Measurements from ENCODE around the gene PELO. TPM values are rescaled to one million over a fixed set of nuclear protein-coding genes. Genes with fewer than 3 reads are reported as not detected.

Gene PELO
- total and polyA plus RNA-seq, 2 donors (not counting 3 experiments of a cell fraction or from before 2014, with no cell fraction given): 8.6 to 13.2 TPM

DNA sequence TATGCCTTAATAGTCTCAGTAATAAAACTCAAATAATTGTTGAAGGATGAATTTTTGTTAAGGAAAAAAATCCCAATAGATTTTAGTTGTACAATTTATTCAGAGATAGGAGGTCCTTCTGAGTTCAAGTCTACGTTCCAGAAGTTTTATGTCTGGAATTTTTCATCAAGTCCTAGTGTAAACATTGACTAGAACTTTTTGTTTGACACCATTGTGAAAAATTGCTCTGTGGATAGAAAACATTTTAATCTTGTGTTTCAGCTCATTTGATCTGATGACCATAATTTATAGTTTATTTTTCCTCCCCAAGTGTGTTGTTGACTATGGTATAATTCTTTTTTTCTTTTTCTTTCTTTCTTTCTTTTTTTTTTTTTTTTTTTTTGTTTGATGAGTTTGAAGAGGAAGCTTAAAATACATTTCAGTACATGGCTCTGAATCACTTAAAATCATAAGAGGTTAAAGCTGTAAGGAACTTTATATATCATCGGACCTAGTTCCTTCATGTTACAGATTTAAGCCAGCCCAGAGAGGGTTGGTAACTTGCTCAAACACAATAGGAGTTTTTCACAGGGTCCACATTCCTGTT is 20.7 kb downstream of the PELO start:
- Histone ChIP-seq H3K9me1 (replicated peaks; ENCODE audit: control insufficient read depth, extremely low read depth, insufficient read depth, low read length) (no peaks in the 10 kb centered on the region), H3K9me3 (replicated peaks; ENCODE audit: control insufficient read depth, insufficient read depth, low read length) (no peaks in the 10 kb centered on the region), H3K27me3 (ENCODE audit: control insufficient read depth in 2 of 2, insufficient read depth in 2 of 2, low read length in 2 of 2) (no peaks in the 10 kb centered on the region), H3K4me3 (replicated peaks in 1 of 3; ENCODE audit: insufficient read depth in 1 of 3, low read depth in 1 of 3, low read length in 3 of 3) (no peak overlapping the region), H3K4me1 (ENCODE audit: control insufficient read depth, extremely low read depth, insufficient read depth, low read length) (no peaks in the 10 kb centered on the region), H4K20me1 (replicated peaks; ENCODE audit: control insufficient read depth, extremely low read depth, insufficient read depth, low read length) (no peaks in the 10 kb centered on the region), H2AFZ (ENCODE audit: low read depth, low read length) (no peak overlapping the region), H3K4me2 (ENCODE audit: insufficient read depth, low read length) (no peak overlapping the region), H3K36me3 (ENCODE audit: control insufficient read depth in 2 of 2, extremely low read depth in 1 of 2, insufficient read depth in 2 of 2, low read length in 2 of 2) (no peaks in the 10 kb centered on the region), H3K27ac (ENCODE audit: insufficient read depth, low read depth, low read length) (no peak overlapping the region), H3K79me2 (ENCODE audit: control insufficient read depth, insufficient read depth, low read length) (peaks cover 11% of the 10 kb centered on the region), H3K9ac (replicated peaks; ENCODE audit: extremely low read depth, insufficient read depth, low read length) (no peak overlapping the region)
- dilution Hi-C loops (cut with MboI; ENCODE audit: extremely low pct_ligation_motif_present, low sequenced_read_pairs) (no loop called here), intact Hi-C loops (cut with micrococcal nuclease) (no loop called here)
- TF ChIP-seq JUN (IDR thresholded peaks at IDR 0.05; ENCODE audit: borderline replicate concordance, insufficient read depth, insufficient read length, low read depth): no peak
- no peak for TF ChIP-seq POLR2AphosphoS5 (IDR thresholded peaks at IDR 0.05; ENCODE audit: insufficient read depth, low read depth, low read length)
- no peak for TF ChIP-seq POLR2A (IDR thresholded peaks at IDR 0.05; ENCODE audit: low read depth, low read length)
- no peak for TF ChIP-seq FOS (IDR thresholded peaks at IDR 0.05; ENCODE audit: borderline replicate concordance, insufficient read depth, low read length)
- TF ChIP-seq MYC (IDR thresholded peaks at IDR 0.05; ENCODE audit: low read depth, low read length): no peak
- no peak for TF ChIP-seq GATA2 (IDR thresholded peaks at IDR 0.05; ENCODE audit: insufficient read depth, insufficient read length, low read depth, low read length)
- TF ChIP-seq EZH2 (IDR thresholded peaks at IDR 0.05; ENCODE audit: borderline replicate concordance, low read depth, low read length, severe bottlenecking): no peak
- TF ChIP-seq, protein P1, sequence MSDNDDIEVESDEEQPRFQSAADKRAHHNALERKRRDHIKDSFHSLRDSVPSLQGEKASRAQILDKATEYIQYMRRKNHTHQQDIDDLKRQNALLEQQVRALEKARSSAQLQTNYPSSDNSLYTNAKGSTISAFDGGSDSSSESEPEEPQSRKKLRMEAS (IDR thresholded peaks at IDR 0.05; ENCODE audit: insufficient read depth, insufficient read length): no peak
- TF ChIP-seq, protein P2, sequence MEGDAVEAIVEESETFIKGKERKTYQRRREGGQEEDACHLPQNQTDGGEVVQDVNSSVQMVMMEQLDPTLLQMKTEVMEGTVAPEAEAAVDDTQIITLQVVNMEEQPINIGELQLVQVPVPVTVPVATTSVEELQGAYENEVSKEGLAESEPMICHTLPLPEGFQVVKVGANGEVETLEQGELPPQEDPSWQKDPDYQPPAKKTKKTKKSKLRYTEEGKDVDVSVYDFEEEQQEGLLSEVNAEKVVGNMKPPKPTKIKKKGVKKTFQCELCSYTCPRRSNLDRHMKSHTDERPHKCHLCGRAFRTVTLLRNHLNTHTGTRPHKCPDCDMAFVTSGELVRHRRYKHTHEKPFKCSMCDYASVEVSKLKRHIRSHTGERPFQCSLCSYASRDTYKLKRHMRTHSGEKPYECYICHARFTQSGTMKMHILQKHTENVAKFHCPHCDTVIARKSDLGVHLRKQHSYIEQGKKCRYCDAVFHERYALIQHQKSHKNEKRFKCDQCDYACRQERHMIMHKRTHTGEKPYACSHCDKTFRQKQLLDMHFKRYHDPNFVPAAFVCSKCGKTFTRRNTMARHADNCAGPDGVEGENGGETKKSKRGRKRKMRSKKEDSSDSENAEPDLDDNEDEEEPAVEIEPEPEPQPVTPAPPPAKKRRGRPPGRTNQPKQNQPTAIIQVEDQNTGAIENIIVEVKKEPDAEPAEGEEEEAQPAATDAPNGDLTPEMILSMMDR (IDR thresholded peaks at IDR 0.05; ENCODE audit: extremely low read depth in 1 of 2, insufficient read depth in 1 of 2, low read depth in 1 of 2, low read length in 2 of 2): no peak
- FAIRE-seq (no peak), DNase-seq (ENCODE audit: low read depth, low spot score) (no peak)
- POLR2A ChIA-PET: no interaction called here
- CTCF ChIA-PET: interaction anchor here (1.2 kb wide), 1 partner anchor 115 kb away, joined by 4 read pairs; no protein-coding TSS in a partner anchor
- BruUV-seq (replicated peaks): no TSS peak

All from endothelial cell of umbilical vein (primary cell).